ENCODE measurements around the gene APOD.

The APOD gene

GRCh38 chr3:195551381-195551978 lies 32.3 kb downstream of the APOD start:
- no peak for DNase-seq

- DNase-seq: no peak
Observed at GRCh38 chr3:195550723-195551122, 33.0 kb downstream of the APOD start.

GRCh38 chr3:195549931-195550519 lies 33.7 kb downstream of the APOD start:
- no peak for DNase-seq

GRCh38 chr3:195548987-195549386 lies 34.8 kb downstream of the APOD start:
- no peak for DNase-seq

- DNase-seq: no peak
Observed at GRCh38 chr3:195548501-195548900, 35.2 kb downstream of the APOD start.

GRCh38 chr3:195548006-195548405 lies 35.7 kb downstream of the APOD start:
- no peak for DNase-seq

GRCh38 chr3:195546130-195546560 lies 37.6 kb downstream of the APOD start:
- DNase-seq: no peak

- no peak for DNase-seq
Observed at GRCh38 chr3:195544634-195545033, 39.1 kb downstream of the APOD start.

- no peak for DNase-seq
Observed at GRCh38 chr3:195544230-195544536, 39.6 kb downstream of the APOD start.

GRCh38 chr3:195543500-195544229 lies 40.1 kb downstream of the APOD start:
- no peak for DNase-seq

GRCh38 chr3:195542698-195543499 lies 40.8 kb downstream of the APOD start, which contains the start of gene PPP1R2:
TSS of gene PPP1R2 (minus strand) at chr3:195543325. CDS start at chr3:195543025, 300 bp downstream.
- DNase-seq: peak; percentile 71

GRCh38 chr3:195542316-195542697 lies 41.4 kb downstream of the APOD start:
- no peak for DNase-seq

GRCh38 chr3:195540511-195540910 lies 43.2 kb downstream of the APOD start:
- DNase-seq: no peak

- no peak for DNase-seq
Observed at GRCh38 chr3:195540027-195540426, 43.7 kb downstream of the APOD start.

GRCh38 chr3:195539479-195539878 lies 44.3 kb downstream of the APOD start:
- DNase-seq: no peak

GRCh38 chr3:195537995-195538394 lies 45.7 kb downstream of the APOD start:
- no peak for DNase-seq

- DNase-seq: no peak
Observed at GRCh38 chr3:195535293-195535692, 48.4 kb downstream of the APOD start.

GRCh38 chr3:195532834-195533233 lies 50.9 kb downstream of the APOD start:
- no peak for DNase-seq

- DNase-seq: no peak
Observed at GRCh38 chr3:195532345-195532744, 51.4 kb downstream of the APOD start.

- DNase-seq: no peak
Observed at GRCh38 chr3:195531683-195532082, 52.1 kb downstream of the APOD start.

- DNase-seq: no peak
Observed at GRCh38 chr3:195526492-195526891, 57.2 kb downstream of the APOD start.

- DNase-seq: no peak
Observed at GRCh38 chr3:195524171-195524896, 59.4 kb downstream of the APOD start.
